WERI-Rb-1 (cell line): ENCODE data around the gene DYNC1H1.
"Not testable (repeated sequence)": the region's sequence is repeated elsewhere in the genome, so short reads cannot be mapped to it uniquely, and the experiment has no call there.

Source experiments
- DNase-seq: peaks from one replicate; pipeline ENCODE4 v3.0.0-alpha.2; 2020
- H3K27ac ChIP-seq: fragments of 250-450 bp; sonication (Bioruptor Pico); 2 replicates; pipeline ENCODE4 v1.5.1; 2020; ENCODE audit warnings: mild to moderate bottlenecking, moderate library complexity
- H3K27me3 ChIP-seq: fragments of 250-450 bp; sonication (Bioruptor Pico); 2 replicates; pipeline ENCODE4 v1.5.1; 2021; ENCODE audit warnings: mild to moderate bottlenecking, low read depth, moderate library complexity; ENCODE audit not compliant: insufficient read depth, severe bottlenecking
- H3K36me3 ChIP-seq: fragments of 250-450 bp; sonication (Bioruptor Pico); 2 replicates; pipeline ENCODE4 v1.5.1; 2020; ENCODE audit warnings: mild to moderate bottlenecking, moderate library complexity
- H3K4me3 ChIP-seq: 2 replicates; pipeline ENCODE4 v1.5.1; 2011; ENCODE audit warnings: low read depth, mild to moderate bottlenecking, control low read depth, low read length
- H3K9me3 ChIP-seq: fragments of 250-450 bp; sonication (Bioruptor Pico); 2 replicates; pipeline ENCODE4 v1.5.1; 2021; ENCODE audit warnings: mild to moderate bottlenecking, moderate library complexity; ENCODE audit not compliant: severe bottlenecking
- CTCF ChIP-seq: IDR thresholded peaks from 2 replicates; pipeline ENCODE4 v1.5.1; 2011; ENCODE audit warnings: low read depth, mild to moderate bottlenecking, control low read depth, inconsistent platforms, low read length

The DYNC1H1 gene

GRCh38 chr14:101980251-101980650 is 15.9 kb downstream of the DYNC1H1 start:
- Histone ChIP-seq H3K36me3 (peaks cover 86% of the 10 kb centered on the region), H3K4me3 (no peak overlapping the region), H3K27ac (no peak overlapping the region), H3K27me3 (no peaks in the 10 kb centered on the region), H3K9me3 (no peaks in the 10 kb centered on the region)
- no peak for TF ChIP-seq CTCF
- DNase-seq: no peak

GRCh38 chr14:101980700-101981099 is 16.3 kb downstream of the DYNC1H1 start:
- no peak overlapping the region for H3K4me3 ChIP-seq
- no peak overlapping the region for H3K27ac ChIP-seq
- peaks cover 87% of the 10 kb centered on the region for H3K36me3 ChIP-seq
- no peak for TF ChIP-seq CTCF
- H3K9me3 ChIP-seq: no peaks in the 10 kb centered on the region
- H3K27me3 ChIP-seq: no peaks in the 10 kb centered on the region
- no peak for DNase-seq

- peaks cover 89% of the 10 kb centered on the region for H3K36me3 ChIP-seq
- no peak overlapping the region for H3K4me3 ChIP-seq
- no peaks in the 10 kb centered on the region for H3K9me3 ChIP-seq
- no peaks in the 10 kb centered on the region for H3K27me3 ChIP-seq
- no peak for DNase-seq
- H3K27ac ChIP-seq: no peak overlapping the region
- no peak for TF ChIP-seq CTCF
Observed at GRCh38 chr14:101982621-101983020, 18.2 kb downstream of the DYNC1H1 start.

- H3K36me3 ChIP-seq: peaks cover 89% of the 10 kb centered on the region
- not testable (repeated sequence) for H3K27ac ChIP-seq, H3K9me3 ChIP-seq, H3K4me3 ChIP-seq, DNase-seq, H3K27me3 ChIP-seq
Observed at GRCh38 chr14:101984831-101985230, 20.5 kb downstream of the DYNC1H1 start.

GRCh38 chr14:101985957-101986356 is 21.6 kb downstream of the DYNC1H1 start:
- DNase-seq: no peak
- H3K27me3 ChIP-seq: no peaks in the 10 kb centered on the region
- H3K27ac ChIP-seq: no peak overlapping the region
- no peak overlapping the region for H3K4me3 ChIP-seq
- TF ChIP-seq CTCF: no peak
- H3K9me3 ChIP-seq: no peaks in the 10 kb centered on the region
- peaks cover 89% of the 10 kb centered on the region for H3K36me3 ChIP-seq

GRCh38 chr14:101986953-101987352 is 22.6 kb downstream of the DYNC1H1 start:
- no peak for TF ChIP-seq CTCF
- no peaks in the 10 kb centered on the region for H3K27me3 ChIP-seq
- H3K36me3 ChIP-seq: peaks cover 89% of the 10 kb centered on the region

More at GRCh38 chr14:101986953-101987352, 22.6 kb downstream of the DYNC1H1 start:
- H3K27ac ChIP-seq: no peak overlapping the region; the same call in 1 of the 2 replicates
- H3K4me3 ChIP-seq: no peak overlapping the region
- H3K9me3 ChIP-seq: no peaks in the 10 kb centered on the region
- no peak for DNase-seq
